Measurements from ENCODE around the gene REEP3.
A peak's percentile ranks its signal among the peaks of the same experiment; 100 is the strongest.

REEP3 gene

DNA sequence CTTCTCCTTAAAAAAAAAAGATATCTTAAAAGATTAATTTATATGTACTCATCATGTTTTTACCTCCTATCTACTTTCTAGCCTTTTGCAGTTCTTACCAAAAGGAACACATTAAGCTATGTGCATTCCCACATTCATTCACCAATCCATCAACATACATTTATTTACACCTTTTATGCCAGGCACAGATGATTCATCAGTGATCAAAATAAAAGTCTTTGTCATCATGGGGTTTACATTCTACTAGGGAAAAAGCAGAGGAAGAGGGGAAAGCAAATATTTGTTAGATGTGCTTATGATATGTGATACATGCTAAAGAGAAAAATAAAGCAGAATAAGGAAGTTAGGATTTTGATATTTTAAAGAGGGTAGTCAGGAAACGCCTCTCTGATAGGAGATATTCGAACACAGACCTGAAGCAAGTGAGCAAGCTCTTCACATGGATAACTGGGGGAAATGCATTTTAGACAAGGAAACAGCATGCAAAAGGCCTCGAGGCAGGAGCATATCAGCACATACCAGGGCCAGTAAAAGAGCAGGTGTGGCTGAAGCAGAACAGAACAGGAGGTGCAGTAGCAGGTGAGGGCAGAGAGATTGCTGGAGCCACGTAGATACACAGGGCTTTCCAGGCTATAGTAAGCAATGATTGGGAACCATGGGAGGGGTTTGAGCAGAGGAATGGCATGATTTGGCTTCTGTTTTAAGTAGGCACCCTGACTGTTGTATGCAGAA lies 67.4 kb downstream of the REEP3 start:
- DNase-seq (ENCODE audit: low spot score), result no peak

DNA sequence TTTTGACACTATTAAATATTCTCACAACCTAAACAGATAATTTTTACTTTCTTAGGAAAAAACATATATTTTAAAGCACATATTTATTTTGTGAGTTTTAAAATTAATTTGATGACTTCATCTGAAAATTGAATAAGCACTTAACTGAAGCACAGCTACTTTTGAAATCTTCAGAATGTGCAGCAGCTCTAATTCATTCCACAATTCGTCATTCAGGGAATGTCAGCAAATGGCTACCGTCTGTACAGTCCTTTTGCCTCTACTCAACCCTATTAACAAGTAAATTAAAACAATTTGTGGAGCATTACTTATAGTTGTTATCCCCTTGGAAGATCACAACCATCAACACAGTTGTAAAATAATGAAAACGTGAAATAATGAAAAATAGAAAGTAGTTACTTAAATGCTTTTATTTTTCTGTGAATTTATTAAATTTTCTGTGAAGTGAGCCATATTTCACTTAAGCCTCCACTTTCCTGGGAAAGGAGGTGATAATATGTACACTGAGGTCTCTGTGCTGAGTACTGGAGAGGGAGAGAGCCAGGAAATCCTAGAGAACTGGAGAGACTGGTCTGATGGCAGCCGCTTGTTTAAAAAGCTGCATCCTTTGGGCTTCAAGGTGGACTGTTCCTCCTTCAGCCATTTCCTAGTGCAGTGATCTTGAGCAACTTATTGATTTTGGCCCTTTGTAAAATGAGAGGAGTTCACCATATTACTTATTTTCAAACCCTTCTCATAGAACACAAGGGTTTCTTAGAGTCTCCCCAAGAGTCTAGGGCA lies 70.6 kb downstream of the REEP3 start:
- DNase-seq (ENCODE audit: low spot score), result no peak

DNA sequence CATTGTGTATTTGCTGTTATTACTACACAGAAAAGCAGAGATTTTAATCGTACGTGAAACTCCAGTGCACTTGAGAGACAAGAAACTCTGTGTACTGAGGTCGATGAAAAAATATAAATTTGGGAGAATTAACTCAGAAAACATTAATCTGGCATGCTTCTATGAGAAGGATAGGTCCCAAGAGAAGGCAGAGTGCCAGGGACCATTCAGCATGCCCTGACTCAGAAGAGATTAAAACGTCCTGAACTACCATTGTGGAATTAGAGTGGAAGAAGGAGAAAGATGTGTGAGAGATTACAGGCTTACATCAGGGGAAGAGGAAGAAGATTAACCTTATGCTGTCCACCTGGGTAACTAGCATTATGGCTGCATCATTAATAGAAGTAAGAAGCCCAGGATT lies 72.4 kb downstream of the REEP3 start:
- DNase-seq (ENCODE audit: low spot score), result no peak

DNA sequence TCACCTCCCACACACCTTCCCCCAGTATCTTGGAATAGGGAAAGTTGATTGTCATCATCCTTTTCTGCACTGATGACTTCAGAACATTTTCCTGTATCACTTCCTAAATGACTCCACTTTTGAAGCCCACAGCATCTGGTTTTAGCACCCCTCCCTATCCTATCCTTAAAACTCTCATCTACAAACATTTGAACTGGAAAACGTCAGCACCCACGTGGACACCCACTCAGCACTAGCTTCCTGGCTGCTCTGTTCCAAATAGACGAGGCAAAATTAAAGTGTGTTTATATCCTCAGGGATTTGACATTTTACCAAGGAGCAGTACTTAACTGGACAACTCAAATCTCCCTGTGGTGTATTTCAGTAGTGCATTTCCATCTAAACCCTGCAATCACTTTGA lies 73.9 kb downstream of the REEP3 start:
- DNase-seq (ENCODE audit: low spot score), result no peak

DNA sequence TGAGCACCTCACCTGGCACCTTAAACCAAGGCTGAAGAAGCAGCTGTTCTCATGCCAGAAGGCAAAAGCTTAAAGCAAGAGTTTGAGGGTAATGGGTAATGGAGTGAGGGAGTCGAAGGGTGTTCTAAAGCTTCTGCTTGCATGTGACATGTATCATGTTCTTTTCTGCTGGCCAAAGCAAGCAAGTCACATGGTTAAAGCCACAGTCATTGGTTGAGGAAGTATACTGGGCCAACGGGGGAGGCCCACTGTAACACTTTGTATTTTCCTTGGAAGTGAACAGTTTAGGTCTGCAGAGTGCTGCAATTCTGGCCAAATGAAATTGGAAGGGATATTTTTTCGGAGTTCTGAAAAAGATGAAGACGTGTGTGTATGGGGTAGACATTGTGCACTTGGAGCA lies 75.7 kb downstream of the REEP3 start:
- no peak for DNase-seq (ENCODE audit: low spot score)

DNA sequence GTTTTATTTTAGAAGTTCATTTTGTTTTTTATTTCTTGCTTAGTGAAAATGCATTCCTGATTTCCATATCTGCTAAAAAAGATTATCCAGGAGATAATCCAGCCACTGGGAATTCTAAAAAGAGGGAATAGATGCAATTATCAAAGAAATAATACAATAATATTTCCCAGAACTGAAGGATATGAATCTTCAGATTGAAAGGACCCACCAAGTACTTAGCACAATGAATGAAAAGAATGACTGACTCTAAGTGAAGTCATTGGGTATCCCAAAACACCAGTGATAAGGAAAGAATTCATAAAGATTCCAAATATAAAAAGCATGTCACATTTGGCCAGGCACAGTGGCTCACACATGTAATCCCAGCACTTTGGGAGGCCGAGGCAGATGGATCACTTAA lies 79.3 kb downstream of the REEP3 start:
- DNase-seq (ENCODE audit: low spot score), result no peak

DNA sequence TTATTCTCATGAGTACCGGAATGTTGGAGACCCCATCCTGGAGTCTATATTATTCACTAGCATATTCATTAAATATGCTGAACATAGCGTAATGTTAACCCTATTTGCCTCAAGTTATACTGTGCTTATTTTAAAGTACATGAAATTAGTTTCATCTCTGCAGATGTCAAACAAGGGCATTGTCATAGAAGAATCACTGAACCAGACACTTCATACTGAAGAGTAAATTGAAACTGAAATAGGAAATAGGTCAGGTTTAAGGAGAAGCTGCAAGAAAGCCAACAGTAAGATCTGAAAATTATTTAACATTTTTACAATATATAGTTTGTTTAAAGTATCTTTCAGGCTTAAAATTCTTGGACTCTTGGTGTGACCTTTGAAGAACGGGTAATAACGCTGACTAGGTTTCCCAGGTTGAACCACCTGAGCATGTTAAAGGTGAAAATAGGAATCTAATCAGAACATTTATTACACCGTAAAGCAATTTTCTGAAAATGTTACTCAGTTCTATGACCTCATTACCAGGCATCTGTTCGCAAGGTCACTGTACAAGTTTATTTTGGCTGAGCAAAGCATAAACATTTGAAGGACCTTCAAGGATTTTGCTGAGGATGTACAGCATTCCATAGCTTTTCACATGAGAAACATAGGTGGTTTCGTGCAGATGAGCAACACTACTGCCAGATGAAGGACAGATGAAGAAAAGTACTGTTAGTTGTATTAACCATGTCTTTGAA lies 82.7 kb downstream of the REEP3 start:
- no peak for DNase-seq (ENCODE audit: low spot score)

DNA sequence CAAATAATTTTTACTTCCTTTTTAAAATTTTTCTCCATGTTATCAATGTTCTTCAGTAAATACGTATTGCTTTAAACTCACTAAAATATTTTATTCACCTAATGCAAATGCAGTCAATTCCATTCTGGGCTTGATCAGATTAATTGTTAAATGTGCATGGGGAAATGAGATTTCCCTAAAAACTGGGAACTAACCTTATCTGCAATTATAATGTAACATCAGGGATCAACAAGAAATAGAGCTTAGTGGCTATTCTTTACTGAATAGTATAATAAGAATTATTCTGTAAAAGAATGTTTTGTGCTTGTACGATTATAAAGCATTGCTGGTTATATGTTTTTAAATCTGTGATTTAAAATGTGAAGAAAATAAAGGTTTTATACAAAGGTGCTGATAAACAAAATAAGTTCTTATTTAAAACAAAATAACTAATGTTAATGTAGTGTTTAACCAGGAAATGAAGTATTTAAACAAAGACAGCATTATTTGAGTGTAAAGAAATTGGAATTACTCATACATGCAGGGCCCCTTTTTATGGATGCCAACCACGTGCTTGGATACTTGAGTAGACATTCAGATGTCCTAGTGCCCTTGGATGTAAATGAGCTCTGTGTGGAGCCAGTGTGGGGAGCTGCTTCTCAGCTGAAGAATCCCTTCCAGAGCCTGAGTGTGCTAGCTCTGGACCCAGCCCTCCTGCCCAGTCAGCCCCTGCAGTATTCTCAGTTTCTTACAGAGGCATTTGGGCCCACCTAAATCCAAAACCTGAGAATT lies 84.2 kb downstream of the REEP3 start:
- peak; percentile 80 for DNase-seq (ENCODE audit: low spot score)

DNA sequence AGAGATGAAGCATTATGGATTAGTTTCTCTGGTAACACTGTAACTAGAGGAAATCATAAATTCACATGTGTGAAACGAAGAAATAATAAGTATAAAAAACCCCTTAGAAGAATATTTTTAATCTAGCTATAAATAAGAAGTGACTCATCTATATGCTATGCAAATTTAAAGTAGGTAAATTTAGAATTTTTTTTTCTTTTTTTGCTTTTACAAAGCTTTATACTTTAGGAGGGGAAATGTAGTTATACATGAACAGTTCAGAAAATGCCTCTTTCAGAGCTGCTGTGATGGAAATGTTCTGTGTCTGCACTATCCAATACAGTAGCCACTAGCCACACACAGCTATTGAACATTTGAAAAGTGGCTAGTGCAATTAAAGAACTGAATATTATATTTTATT lies 87.3 kb downstream of the REEP3 start:
- DNase-seq (ENCODE audit: low spot score), result no peak

DNA sequence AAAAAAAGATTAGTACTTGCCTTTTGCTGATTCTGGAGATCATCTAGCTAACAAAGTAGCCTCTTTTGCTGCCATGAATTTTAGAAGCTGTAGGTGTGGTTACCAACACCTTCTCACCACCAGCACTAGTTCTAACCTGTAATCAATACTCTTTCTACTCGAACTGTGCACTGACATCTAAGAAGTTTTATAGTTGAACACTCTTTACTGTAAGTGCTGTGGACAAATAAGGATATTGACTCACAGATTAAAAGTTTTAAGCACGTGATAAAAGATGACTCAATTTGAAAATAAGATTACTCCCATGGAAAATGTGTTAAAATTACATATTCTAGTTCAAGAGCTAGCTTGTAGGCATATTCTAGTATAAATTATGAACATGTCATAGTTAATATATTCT lies 89.9 kb downstream of the REEP3 start:
- DNase-seq (ENCODE audit: low spot score), result no peak

DNA sequence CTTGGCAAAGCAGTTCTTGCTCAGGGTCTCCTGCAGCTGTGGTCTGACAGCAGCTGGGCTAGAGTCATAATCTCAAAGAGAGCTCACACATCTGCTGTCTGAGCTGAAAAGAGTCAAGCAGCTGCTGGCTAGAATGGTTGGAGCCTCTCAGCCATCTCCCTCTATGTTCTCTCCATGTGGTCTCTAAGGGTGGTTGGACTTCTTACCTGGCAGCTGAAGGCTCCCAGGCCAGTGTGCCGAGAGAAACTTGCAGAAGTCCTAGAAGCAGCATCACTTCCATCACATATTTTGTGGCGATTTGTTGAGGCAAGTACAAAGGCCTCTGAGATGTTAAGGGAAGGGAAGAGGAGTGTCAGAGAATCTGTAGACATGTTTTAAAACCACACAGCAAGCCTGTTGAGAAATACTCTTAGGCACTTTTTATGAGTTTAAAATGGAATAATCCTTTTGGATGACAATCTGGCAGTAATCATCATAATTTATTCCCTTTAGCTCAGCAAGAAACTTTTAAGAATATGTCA lies 93.2 kb downstream of the REEP3 start:
- no peak for DNase-seq (ENCODE audit: low spot score)

DNA sequence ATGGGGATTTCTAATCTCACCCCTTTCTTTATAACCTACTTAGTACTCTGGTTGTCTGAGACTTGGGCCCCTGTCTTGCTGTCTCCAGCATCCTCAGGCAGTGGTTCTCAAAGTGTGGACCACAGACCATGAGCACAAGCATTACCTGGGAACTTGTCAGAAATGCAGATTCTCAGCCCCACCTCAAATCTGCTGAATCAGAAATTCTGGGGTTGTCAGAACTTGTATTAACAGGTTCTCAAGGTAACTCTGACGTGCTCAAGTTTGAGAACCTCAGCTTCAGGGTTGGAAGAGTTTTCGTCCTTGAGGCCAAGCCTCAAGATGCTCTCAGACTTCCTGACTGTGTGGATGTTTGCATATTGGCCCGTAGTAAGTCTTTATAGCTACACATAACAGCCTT lies 97.4 kb downstream of the REEP3 start:
- no peak for DNase-seq (ENCODE audit: low spot score)

DNA sequence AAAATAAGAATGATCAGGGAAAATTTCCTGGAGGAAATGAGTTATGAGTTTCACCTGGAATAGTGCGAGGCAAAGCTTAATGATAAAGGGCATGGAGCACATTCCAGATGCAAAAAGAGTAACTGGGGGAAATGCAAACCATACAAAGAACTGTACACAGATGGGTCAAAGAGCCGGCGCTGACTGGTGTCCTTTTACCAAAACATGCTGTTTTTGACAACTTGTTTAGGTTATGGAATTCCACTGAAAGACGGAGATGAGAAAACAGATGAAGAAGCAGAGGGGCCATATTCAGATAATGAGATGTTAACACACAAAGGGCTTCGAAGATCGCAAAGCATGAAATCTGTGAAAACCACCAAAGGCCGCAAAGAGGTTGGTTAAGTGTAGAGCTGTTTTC lies 98.2 kb downstream of the REEP3 start:
- no peak for DNase-seq (ENCODE audit: low spot score)

DNA sequence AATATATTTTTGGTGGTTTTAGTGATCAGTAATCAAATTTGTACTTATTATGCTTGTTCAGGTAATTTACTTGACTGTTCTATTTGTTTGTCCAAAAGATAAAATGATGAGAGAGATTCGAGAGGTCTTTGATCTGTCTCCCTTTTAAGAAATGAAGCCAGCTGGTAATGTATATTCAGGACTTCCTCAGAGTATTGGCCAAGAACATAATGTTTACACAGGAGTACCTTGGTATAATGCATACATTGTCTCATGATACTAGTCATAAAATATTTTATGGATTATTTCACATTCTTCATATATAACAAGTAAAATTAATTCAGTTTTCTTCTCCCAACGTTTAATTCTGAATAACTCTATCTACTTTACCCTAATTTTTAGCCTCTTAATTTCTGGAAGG lies 100.9 kb downstream of the REEP3 start:
- no peak for DNase-seq (ENCODE audit: low spot score)

DNA sequence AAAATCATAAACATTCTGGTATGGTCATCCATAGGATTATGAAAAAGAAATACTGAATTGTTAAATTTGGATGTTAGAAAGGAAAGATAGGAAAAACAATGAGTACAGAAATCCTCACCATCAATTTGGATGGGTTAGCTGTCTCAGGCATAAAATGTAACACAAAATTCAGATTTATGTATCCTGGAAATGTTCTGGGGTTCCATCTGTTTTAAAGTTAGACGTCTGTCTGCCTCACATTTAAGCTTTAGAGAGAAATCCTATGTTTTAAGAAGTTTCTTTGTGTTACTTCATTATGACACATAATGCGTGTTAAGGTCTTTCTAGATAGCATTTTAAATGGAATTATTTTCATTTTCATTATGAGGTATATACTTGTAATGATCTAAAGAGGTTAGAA lies 103.5 kb downstream of the REEP3 start:
- no peak for DNase-seq (ENCODE audit: low spot score)

DNA sequence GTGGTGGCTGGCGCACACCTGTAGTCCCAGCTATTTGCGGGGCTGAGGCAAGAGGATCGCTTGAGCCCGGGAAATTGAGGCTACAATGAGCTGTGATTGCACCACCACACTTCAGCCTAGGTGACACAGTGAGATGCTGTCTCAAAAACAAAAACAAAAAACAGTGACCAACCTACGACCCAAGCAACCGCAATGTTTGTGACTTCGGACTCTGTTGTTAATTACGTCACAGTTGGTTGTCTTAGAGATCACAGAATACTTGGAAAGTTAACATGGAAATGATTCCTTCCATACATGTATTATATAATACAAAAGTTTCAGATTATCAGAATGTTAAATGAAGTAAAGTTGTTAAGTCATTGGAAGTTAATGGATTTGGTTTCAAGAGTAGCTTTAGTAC lies 106.2 kb downstream of the REEP3 start:
- no peak for DNase-seq (ENCODE audit: low spot score)

DNA sequence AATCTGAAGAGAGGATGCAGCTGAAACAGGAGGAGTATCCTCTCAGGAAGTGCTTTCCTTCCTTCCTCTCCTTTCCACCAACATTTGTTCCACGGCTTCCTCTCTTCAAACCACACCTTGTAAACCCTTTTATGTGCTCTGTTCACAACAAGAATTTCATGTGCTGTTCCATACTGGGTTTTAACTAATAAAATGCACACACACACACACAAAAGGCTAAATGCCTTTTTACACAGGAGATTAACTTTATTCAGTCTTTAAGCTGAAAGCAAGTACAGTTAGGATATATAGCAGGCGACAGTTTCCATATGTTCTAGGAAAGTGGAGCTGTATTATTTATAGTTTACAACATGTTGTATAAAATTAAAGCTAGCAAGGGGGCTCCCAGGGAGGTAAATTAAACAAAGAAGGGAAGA lies 106.7 kb downstream of the REEP3 start:
- DNase-seq (ENCODE audit: low spot score), result no peak

DNA sequence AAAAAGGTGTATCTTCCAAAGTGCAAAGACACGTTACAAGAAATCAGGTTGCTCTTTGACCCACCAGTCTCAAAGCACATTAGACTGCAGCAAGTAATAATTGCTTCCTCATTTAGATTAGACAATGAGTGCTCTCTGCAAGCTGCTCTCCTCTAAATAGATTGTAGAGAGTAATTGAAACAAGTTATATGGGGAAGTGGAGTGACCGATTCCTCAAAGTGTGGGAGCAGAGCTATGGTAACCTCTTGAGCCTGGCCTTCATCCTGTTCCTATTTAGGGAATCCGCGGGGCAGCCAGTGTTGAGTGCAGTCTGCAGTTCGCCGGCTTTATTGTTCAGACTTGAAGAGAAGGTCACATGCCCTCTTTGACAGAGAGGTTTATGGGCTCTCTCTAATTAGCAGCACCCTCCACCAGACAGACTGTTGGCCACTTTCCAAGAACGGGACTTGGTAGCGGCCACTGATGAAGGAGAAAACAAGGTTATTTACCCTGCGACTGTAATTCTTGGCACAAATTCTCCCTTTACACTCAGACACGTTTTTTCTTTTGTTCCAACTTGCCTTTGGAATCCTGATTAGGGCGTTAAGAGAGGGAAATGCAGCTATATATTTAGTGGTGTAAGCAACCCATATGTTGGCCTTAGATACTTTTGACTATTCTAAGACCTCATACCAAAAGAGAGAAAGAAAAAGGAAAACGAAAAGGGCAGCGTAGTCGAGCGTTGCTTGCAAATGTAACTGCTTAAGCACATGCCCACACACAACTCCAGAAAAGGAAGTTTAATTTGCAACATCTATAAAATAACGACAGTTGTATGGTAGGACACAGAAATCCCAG lies 107.5 kb downstream of the REEP3 start:
- DNase-seq (ENCODE audit: low spot score), result peak; percentile 19

DNA sequence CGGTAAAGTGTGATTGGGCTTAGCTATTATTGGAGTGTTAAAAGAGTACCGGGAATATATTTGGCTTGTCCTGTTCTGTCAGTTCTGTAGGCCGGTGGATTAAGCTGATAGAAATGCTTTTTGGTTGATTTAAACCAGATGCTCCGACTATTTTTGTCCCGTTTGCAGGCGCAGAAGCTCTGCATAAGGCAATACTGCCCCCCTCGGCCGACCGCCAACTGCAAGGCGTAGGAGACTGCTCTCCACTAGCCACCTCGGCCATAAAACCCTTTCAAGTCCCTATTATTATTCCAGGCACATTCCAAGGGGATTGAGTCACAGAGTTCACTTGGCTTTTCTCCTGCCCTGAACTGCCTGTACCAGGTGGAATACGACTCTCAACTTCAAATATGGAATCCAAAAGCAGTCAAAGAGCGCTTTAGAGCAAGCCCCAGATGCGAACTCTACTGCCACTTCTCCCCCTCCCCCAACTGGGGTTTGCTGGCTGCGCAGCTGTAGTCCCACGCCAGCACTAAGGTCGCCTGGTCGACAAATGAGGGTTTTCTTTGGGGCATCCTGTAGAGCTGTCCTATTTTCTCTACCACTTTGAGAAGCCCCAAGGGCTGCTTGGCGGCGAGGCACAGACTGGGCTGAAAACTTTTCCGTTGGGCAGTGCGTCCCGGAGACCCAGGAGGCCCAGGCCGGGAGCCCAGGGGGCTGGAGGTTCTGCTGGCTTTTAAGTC lies 108.3 kb downstream of the REEP3 start:
- peak; percentile 82 for DNase-seq (ENCODE audit: low spot score)
